Measurements from ENCODE around the gene PLCB4.

GRCh38 chr20:9329355-9330101 lies 260.6 kb downstream of the PLCB4 start:
- TF ChIP-seq CTCF (IDR thresholded peaks at IDR 0.05) (no peak), E2F5 (CRISPR knock-in tag; IDR thresholded peaks at IDR 0.05) (no peak), IRF1 (CRISPR knock-in tag; IDR thresholded peaks at IDR 0.05) (no peak), NFYB (CRISPR knock-in tag; conservative IDR thresholded peaks at IDR 0.05; ENCODE audit: low read depth) (no peak), MAX (CRISPR knock-in tag; IDR thresholded peaks at IDR 0.05) (no peak), FOXK1 (CRISPR knock-in tag; IDR thresholded peaks at IDR 0.05) (no peak), ZSCAN18 (CRISPR knock-in tag; IDR thresholded peaks at IDR 0.05) (no peak), ARID4B (CRISPR knock-in tag; IDR thresholded peaks at IDR 0.05; ENCODE audit: borderline replicate concordance) (no peak), STAT6 (CRISPR knock-in tag; conservative IDR thresholded peaks at IDR 0.05; ENCODE audit: low read depth) (no peak), TP53 (CRISPR knock-in tag; IDR thresholded peaks at IDR 0.05) (no peak), CREM (CRISPR knock-in tag; IDR thresholded peaks at IDR 0.05) (no peak), ATF1 (CRISPR knock-in tag; IDR thresholded peaks at IDR 0.05) (no peak), USF2 (CRISPR knock-in tag; IDR thresholded peaks at IDR 0.05) (no peak)

Measured in WTC11 (cell line).